Measurements from ENCODE around the gene RIMKLB.

DNA sequence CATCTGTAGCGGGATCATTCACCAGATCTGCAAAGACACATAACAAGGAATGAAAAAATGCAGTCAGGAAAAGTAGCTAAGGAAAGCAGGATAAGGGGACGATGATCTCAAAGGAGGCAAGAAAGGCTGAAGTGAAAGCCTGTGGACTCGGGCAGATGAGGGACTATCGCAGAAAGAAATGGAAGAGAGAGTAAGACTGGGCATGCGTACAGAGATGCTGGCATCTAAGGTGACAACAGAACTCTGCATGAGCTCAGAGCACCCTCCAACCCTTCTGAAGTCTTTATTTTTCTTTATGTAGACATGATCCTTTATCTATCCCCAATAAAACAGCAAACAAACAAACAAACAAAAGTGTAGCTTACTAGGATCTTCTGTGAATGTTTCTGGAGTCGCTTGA lies 42.4 kb upstream of the RIMKLB start:
- TF ChIP-seq EZH2 (IDR thresholded peaks at IDR 0.05; ENCODE audit: insufficient read depth, poor library complexity, severe bottlenecking): no peak
- TF ChIP-seq EZH2phosphoT487 (IDR thresholded peaks at IDR 0.05; ENCODE audit: insufficient read depth, low read depth): no peak
